Measurements from ENCODE around the gene EPO.

EPO gene

DNA sequence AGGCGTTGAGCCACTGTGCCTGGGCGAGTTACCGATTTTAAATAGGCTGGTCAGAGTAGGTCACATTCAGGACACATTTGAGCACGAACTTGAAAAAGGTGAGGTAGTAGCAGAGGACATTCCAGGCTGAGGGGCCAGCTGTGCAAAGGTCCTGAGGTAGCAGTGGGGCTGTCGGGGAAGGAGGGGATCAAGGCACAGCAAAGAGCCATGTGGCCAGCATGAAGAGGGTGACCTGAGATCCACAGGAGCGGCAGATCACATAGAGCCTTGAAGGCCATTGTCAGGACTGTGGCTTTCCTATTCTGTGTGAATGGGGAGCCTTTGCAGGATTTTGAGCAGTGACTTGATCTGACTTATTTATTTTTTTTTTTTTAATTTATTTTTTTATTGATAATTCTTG lies 19.7 kb downstream of the EPO start:
- TF ChIP-seq, protein P1, sequence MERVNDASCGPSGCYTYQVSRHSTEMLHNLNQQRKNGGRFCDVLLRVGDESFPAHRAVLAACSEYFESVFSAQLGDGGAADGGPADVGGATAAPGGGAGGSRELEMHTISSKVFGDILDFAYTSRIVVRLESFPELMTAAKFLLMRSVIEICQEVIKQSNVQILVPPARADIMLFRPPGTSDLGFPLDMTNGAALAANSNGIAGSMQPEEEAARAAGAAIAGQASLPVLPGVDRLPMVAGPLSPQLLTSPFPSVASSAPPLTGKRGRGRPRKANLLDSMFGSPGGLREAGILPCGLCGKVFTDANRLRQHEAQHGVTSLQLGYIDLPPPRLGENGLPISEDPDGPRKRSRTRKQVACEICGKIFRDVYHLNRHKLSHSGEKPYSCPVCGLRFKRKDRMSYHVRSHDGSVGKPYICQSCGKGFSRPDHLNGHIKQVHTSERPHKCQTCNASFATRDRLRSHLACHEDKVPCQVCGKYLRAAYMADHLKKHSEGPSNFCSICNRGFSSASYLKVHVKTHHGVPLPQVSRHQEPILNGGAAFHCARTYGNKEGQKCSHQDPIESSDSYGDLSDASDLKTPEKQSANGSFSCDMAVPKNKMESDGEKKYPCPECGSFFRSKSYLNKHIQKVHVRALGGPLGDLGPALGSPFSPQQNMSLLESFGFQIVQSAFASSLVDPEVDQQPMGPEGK (CRISPR knock-in tag; IDR thresholded peaks at IDR 0.05; ENCODE audit: borderline replicate concordance) = no peak
- no peak for TF ChIP-seq OSR1 (CRISPR knock-in tag; IDR thresholded peaks at IDR 0.05)
- no peak for TF ChIP-seq ZNF8 (CRISPR knock-in tag; IDR thresholded peaks at IDR 0.05)
- TF ChIP-seq ISL1 (CRISPR knock-in tag; IDR thresholded peaks at IDR 0.05) = no peak
- TF ChIP-seq ZFP30 (CRISPR knock-in tag; IDR thresholded peaks at IDR 0.05) = no peak
- TF ChIP-seq ESRRG (CRISPR knock-in tag; IDR thresholded peaks at IDR 0.05) = no peak
- no peak for TF ChIP-seq BACH2 (CRISPR knock-in tag; IDR thresholded peaks at IDR 0.05; ENCODE audit: borderline replicate concordance)
- no peak for TF ChIP-seq ZFP3 (CRISPR knock-in tag; IDR thresholded peaks at IDR 0.05)
- no peak for TF ChIP-seq PPARA (CRISPR knock-in tag; IDR thresholded peaks at IDR 0.05; ENCODE audit: borderline replicate concordance)
- TF ChIP-seq, protein P2, sequence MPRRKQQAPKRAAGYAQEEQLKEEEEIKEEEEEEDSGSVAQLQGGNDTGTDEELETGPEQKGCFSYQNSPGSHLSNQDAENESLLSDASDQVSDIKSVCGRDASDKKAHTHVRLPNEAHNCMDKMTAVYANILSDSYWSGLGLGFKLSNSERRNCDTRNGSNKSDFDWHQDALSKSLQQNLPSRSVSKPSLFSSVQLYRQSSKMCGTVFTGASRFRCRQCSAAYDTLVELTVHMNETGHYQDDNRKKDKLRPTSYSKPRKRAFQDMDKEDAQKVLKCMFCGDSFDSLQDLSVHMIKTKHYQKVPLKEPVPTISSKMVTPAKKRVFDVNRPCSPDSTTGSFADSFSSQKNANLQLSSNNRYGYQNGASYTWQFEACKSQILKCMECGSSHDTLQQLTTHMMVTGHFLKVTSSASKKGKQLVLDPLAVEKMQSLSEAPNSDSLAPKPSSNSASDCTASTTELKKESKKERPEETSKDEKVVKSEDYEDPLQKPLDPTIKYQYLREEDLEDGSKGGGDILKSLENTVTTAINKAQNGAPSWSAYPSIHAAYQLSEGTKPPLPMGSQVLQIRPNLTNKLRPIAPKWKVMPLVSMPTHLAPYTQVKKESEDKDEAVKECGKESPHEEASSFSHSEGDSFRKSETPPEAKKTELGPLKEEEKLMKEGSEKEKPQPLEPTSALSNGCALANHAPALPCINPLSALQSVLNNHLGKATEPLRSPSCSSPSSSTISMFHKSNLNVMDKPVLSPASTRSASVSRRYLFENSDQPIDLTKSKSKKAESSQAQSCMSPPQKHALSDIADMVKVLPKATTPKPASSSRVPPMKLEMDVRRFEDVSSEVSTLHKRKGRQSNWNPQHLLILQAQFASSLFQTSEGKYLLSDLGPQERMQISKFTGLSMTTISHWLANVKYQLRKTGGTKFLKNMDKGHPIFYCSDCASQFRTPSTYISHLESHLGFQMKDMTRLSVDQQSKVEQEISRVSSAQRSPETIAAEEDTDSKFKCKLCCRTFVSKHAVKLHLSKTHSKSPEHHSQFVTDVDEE (CRISPR knock-in tag; IDR thresholded peaks at IDR 0.05) = no peak
- no peak for TF ChIP-seq ZNF70 (CRISPR knock-in tag; IDR thresholded peaks at IDR 0.05)
- no peak for TF ChIP-seq RARB (CRISPR knock-in tag; IDR thresholded peaks at IDR 0.05)
- TF ChIP-seq, protein P3, sequence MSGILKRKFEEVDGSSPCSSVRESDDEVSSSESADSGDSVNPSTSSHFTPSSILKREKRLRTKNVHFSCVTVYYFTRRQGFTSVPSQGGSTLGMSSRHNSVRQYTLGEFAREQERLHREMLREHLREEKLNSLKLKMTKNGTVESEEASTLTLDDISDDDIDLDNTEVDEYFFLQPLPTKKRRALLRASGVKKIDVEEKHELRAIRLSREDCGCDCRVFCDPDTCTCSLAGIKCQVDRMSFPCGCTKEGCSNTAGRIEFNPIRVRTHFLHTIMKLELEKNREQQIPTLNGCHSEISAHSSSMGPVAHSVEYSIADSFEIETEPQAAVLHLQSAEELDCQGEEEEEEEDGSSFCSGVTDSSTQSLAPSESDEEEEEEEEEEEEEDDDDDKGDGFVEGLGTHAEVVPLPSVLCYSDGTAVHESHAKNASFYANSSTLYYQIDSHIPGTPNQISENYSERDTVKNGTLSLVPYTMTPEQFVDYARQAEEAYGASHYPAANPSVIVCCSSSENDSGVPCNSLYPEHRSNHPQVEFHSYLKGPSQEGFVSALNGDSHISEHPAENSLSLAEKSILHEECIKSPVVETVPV (CRISPR knock-in tag; IDR thresholded peaks at IDR 0.05) = no peak
- TF ChIP-seq, protein P4, sequence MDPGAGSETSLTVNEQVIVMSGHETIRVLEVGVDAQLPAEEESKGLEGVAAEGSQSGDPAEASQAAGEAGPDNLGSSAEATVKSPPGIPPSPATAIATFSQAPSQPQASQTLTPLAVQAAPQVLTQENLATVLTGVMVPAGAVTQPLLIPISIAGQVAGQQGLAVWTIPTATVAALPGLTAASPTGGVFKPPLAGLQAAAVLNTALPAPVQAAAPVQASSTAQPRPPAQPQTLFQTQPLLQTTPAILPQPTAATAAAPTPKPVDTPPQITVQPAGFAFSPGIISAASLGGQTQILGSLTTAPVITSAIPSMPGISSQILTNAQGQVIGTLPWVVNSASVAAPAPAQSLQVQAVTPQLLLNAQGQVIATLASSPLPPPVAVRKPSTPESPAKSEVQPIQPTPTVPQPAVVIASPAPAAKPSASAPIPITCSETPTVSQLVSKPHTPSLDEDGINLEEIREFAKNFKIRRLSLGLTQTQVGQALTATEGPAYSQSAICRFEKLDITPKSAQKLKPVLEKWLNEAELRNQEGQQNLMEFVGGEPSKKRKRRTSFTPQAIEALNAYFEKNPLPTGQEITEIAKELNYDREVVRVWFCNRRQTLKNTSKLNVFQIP (CRISPR knock-in tag; IDR thresholded peaks at IDR 0.05; ENCODE audit: borderline replicate concordance, low read depth) = no peak
- TF ChIP-seq, protein P5, sequence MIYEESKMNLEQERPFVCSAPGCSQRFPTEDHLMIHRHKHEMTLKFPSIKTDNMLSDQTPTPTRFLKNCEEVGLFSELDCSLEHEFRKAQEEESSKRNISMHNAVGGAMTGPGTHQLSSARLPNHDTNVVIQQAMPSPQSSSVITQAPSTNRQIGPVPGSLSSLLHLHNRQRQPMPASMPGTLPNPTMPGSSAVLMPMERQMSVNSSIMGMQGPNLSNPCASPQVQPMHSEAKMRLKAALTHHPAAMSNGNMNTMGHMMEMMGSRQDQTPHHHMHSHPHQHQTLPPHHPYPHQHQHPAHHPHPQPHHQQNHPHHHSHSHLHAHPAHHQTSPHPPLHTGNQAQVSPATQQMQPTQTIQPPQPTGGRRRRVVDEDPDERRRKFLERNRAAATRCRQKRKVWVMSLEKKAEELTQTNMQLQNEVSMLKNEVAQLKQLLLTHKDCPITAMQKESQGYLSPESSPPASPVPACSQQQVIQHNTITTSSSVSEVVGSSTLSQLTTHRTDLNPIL (CRISPR knock-in tag; IDR thresholded peaks at IDR 0.05; ENCODE audit: low read depth) = no peak
- no peak for TF ChIP-seq GLIS3 (CRISPR knock-in tag; IDR thresholded peaks at IDR 0.05)
- TF ChIP-seq ZC3H10 (CRISPR knock-in tag; IDR thresholded peaks at IDR 0.05) = no peak
- no peak for TF ChIP-seq TOX (CRISPR knock-in tag; IDR thresholded peaks at IDR 0.05; ENCODE audit: borderline replicate concordance)
- no peak for TF ChIP-seq SNAI2 (CRISPR knock-in tag; IDR thresholded peaks at IDR 0.05)
- no peak for TF ChIP-seq TCF4 (CRISPR knock-in tag; IDR thresholded peaks at IDR 0.05; ENCODE audit: borderline replicate concordance)
- ATAC-seq = no peak

DNA sequence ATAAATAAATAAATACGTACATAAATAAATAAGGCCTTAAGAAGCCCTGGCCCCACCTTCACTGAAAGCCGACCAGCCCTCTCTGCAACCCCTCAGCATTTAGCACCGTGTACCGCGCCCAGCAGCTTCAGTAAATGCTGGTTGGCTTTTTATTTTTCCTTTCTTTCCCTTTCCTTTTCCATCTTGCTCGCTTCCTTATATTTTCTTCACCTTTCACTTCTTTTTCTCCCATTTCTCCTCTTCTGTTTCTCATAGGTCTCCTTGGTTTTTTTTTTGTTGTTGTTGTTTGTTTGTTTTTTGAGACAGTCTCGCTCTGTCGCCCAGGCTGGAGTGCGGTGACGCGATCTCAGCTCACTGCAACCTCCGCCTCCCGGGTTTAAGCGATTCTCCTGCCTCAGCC lies 24.3 kb downstream of the EPO start:
- ATAC-seq = no peak
- TF ChIP-seq CSDC2 (CRISPR knock-in tag; IDR thresholded peaks at IDR 0.05) (no peak), TOX (CRISPR knock-in tag; IDR thresholded peaks at IDR 0.05; ENCODE audit: borderline replicate concordance) (no peak)

DNA sequence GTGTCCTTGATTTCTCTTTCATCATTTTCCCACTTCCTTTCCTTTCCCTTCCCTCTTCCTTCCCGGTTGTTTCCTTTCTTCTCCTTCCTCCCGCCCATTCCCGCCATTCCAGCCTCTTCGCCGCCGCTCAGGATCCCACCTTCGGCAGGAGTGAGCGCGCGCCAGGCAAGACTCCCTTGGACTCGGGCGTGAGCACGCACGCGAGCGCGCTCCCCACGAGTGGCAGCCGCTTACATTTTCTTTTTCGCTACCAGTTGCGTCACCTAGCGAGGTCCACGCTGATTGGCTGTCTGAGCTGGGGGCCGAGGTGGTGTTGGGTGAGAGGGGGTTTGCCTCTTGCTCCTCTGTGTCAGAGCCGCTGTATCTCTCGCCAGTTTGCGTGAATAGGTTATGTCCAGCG lies 24.9 kb downstream of the EPO start:
- peak; percentile 91 for ATAC-seq
- TF ChIP-seq RARB (CRISPR knock-in tag; IDR thresholded peaks at IDR 0.05) = no peak
- no peak for TF ChIP-seq SNAI2 (CRISPR knock-in tag; IDR thresholded peaks at IDR 0.05)
- TF ChIP-seq, protein P3 (CRISPR knock-in tag; IDR thresholded peaks at IDR 0.05) = no peak
- TF ChIP-seq ESRRG (CRISPR knock-in tag; IDR thresholded peaks at IDR 0.05) = no peak
- TF ChIP-seq GLIS3 (CRISPR knock-in tag; IDR thresholded peaks at IDR 0.05) = no peak
- no peak for TF ChIP-seq ZFP3 (CRISPR knock-in tag; IDR thresholded peaks at IDR 0.05)
- TF ChIP-seq ARNTL (CRISPR knock-in tag; IDR thresholded peaks at IDR 0.05; ENCODE audit: borderline replicate concordance, low read depth) = no peak
- TF ChIP-seq, protein P2 (CRISPR knock-in tag; IDR thresholded peaks at IDR 0.05) = no peak
- no peak for TF ChIP-seq TCF4 (CRISPR knock-in tag; IDR thresholded peaks at IDR 0.05; ENCODE audit: borderline replicate concordance)
- TF ChIP-seq BACH2 (CRISPR knock-in tag; IDR thresholded peaks at IDR 0.05; ENCODE audit: borderline replicate concordance) = no peak
- no peak for TF ChIP-seq ZC3H10 (CRISPR knock-in tag; IDR thresholded peaks at IDR 0.05)
- TF ChIP-seq ZNF565 (CRISPR knock-in tag; conservative IDR thresholded peaks at IDR 0.05; ENCODE audit: low read depth) = no peak

Measured in SK-N-SH treated with all-trans-retinoic acid at 6 μM for 48 hours (cell line).